Vagina (tissue), 2 donors: ENCODE results near the gene DAO.

ENCODE experiments used
- POLR2A ChIP-seq, 2 donors: fragments of 450-650 bp; IDR thresholded peaks; one replicate each; pipeline ENCODE4 v1.6.1; 2017; ENCODE audit warnings: antibody characterized with exemption in 2 of 2, mild to moderate bottlenecking in 2 of 2, moderate library complexity in 2 of 2
- POLR2AphosphoS5 ChIP-seq, 2 donors: sonication (generic); formaldehyde crosslinking; IDR thresholded peaks; one replicate each; pipeline ENCODE4 v1.9.0; 2017; ENCODE audit warnings: antibody characterized with exemption in 2 of 2, mild to moderate bottlenecking in 2 of 2, low read depth in 1 of 2; ENCODE audit not compliant: insufficient read depth in 1 of 2
- TF ChIP-seq, protein P1 (sequence below), 3 experiments: fragments of 450-650 bp in 2 of 3; fragments of 200-600 bp in 1 of 3; sonication (generic) in 1 of 3; IDR thresholded peaks; one replicate each; pipeline ENCODE4 v1.5.1; 2017 to 2019; ENCODE audit warnings: antibody characterized with exemption in 3 of 3, mild to moderate bottlenecking in 2 of 3, moderate library complexity in 2 of 3

DNA sequence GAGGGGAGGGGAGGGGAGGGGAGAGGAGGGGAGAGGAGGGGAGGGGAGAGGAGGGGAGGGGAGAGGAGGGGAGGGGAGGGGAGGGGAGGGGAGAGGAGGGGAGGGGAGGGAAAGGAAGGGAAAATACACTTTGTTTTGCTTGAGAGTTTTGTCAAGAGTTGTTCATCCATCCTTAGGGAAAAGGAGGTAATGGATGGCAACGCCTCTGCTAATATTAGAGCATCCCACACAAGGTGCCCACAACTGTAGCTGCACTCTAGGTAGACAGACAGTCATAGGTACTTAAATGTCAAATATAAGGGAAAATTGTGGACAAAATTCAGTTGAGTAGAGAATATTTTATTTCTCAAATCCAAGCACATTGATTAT, 20.0 kb upstream of the DAO start:
- TF ChIP-seq, protein P1, sequence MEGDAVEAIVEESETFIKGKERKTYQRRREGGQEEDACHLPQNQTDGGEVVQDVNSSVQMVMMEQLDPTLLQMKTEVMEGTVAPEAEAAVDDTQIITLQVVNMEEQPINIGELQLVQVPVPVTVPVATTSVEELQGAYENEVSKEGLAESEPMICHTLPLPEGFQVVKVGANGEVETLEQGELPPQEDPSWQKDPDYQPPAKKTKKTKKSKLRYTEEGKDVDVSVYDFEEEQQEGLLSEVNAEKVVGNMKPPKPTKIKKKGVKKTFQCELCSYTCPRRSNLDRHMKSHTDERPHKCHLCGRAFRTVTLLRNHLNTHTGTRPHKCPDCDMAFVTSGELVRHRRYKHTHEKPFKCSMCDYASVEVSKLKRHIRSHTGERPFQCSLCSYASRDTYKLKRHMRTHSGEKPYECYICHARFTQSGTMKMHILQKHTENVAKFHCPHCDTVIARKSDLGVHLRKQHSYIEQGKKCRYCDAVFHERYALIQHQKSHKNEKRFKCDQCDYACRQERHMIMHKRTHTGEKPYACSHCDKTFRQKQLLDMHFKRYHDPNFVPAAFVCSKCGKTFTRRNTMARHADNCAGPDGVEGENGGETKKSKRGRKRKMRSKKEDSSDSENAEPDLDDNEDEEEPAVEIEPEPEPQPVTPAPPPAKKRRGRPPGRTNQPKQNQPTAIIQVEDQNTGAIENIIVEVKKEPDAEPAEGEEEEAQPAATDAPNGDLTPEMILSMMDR (IDR thresholded peaks at IDR 0.05): no peak
- TF ChIP-seq POLR2A (IDR thresholded peaks at IDR 0.05): no peak
- TF ChIP-seq POLR2AphosphoS5 (IDR thresholded peaks at IDR 0.05; ENCODE audit: insufficient read depth in 1 of 2, low read depth in 1 of 2): no peak
